Renal pelvis (tissue), 4 donors: Measurements from ENCODE around the gene ARHGEF4. TPM values are rescaled to one million over a fixed set of nuclear protein-coding genes. Genes with fewer than 3 reads are reported as not detected.
"Not testable (repeated sequence)": the region's sequence is repeated elsewhere in the genome, so short reads cannot be mapped to it uniquely, and the experiment has no call there.

Source experiments
- DNase-seq: peaks from one replicate; pipeline ENCODE4 v3.0.0-alpha.2; 2013
- polyA plus RNA-seq, 3 donors: library from polyadenylated mRNA; unstranded; fragments of 120-200 nt; gene quantifications; one replicate each; pipeline ENCODE4 v1.2.1, GENCODE V29; 2013; ENCODE audit not compliant: insufficient read length in 3 of 3

ARHGEF4 gene
- polyA plus RNA-seq, 3 donors = 6.5 to 8.4 (median 8.0) TPM

DNA sequence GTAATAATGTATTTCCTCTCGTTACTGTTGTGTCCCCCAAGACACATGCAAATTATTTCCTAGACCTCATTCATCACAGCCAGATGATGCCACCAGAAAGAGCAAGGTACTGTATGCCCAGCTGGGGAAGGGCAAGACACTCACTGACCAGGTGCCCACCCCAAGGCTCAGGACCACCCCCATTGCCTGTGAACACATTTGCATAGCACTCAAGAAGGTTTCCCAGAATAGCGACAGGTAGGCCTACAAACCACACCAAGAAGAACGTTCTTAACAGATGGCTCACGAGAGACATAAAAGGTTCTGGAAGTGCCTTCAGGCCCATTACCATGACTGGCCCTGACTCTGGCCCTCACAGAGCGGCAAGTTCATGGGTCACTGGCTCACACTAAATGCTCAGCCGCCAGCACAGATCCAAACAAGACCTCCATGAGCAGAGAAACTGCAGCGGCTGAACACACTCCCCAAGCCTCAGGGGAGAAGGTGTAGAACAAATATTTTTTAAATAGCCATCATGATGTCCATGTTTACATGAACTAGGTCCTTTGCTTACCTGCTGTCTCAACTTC lies 212.5 kb downstream of the ARHGEF4 start:
- DNase-seq = no peak

DNA sequence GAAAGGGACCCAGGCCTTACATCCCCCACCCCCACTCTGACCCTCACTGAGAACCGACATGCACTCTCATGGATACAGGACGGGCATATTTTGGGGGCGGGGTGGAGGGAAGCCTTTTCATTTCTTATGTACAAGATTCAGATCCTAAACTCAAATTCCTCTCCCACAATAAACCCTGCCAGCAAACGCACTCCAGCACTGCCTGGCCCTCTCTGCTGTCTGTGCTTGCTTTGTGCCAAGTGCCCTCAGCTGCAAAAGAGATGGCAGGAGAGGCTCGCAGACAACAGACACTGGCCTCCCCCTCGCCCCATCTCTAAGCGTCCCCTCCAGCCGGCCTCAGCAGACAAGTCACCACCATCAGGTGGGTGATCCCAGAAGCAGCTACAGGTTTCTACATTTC lies 214.2 kb downstream of the ARHGEF4 start:
- DNase-seq = no peak

DNA sequence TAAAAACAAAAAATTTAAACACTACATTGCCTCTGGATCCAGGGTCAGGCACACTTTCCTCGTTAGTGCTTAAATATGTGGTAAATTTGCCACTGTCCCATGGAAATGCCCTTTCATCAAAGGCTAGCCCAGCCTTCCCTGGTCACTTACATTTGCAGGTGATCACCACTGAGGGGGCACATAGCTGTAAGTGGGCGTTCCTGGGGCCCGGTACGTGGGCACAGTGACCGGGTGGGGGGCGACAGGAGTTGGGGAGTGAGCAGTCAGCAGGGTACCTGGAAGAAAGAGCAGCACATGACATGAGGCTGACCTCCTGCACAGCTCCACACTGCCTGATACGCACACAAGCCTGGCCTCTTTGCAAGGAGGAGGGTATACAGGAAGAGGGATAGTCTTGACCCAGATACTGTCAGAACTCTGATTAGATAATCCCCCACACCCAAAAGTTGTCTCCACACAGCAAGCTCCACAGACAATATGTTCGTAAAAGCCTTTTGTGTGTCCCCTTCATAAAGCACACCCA lies 216.1 kb downstream of the ARHGEF4 start:
- DNase-seq = no peak

DNA sequence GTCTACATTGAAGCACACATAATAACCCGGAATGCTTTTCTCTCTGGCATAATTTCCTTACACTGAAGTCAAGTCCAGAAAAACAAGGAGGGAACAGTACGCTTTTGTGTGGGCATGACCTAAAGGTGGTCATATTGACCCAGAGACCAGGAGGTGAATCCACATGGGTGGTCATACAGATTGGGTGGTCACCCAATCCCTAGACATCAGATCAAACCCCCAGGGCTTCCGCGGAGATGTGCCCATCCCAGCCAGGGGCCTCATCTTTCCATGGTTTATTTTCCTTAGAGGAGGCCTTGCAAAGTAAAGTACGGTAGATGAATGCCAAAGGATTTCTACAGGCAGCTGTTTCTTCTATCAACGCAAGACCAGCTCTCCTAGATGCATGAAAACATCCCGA lies 217.8 kb downstream of the ARHGEF4 start:
- DNase-seq = no peak

DNA sequence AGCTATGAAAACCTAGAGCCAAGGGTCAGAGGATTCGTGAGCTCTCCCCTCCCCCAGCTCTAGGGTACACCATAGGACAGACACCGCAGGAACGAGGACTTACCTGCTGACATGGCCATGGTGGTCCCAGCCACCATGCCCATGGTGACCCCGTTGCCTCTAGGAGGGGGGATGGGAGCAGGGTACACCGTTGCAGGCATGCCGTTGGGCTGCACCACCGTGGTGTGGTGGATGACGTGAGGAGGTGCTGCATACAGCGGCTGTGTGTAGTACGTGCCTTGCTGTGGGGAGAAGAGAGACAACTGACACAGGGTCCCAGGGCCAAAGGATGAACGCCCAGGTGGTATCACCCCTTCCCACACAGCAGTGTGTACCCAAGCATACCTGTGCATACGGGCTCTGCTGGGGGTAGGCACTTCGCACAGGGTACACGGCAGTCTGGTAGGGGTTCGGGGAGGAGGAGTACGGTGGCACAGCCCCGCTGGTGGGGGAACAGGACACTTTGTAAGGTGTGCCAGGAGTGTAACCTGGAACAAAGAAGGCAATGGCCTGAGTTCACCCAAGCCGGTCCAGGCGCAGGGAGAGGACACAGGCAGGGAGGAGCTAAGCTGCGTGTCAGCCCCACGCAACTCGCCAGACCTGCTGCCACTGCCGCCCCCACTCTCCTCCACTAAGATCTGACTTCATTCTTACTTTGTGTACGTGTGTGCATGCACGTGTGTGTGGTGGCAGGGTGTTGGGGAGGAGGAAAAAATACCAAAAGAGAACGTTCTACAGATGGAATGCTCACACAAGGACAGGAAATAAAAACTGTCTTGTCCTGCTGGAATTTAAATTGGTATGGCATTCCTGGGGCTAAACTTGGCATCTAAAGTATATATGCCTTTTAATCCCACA lies 218.7 kb downstream of the ARHGEF4 start:
- DNase-seq = no peak

DNA sequence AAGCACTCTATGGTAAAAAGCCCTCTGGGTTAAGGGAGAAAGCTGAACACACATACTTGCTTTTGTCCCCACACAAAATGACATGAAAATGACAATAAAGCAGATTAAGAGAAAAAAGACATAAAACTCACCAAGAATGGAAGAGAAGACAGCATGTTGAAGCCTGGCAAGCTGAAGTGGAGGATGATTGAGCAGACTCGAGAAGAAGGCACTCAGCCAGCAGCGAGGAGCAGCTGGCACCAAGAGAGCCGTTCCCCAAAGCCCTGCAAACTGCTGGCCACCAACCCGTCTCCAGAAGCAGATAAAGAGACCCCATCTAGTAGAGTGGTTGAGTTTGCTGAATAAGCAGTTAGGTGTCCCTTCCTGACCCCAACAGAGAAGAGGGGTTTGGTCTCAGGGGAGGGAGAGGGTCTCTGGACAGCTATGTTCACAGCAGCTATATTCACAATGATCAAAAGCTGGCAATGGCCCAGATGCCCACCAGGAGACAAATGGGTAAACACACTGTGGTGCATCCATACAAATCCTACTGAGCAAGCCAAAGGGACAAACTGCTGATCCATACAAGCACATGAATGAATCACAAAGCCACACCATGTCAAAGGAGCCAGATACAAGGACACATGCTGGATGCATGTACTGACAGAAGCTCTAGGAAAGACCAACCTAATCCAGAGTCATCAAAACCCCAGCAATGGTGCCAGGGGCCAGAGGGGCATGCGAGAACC lies 219.7 kb downstream of the ARHGEF4 start:
- no peak for DNase-seq

DNA sequence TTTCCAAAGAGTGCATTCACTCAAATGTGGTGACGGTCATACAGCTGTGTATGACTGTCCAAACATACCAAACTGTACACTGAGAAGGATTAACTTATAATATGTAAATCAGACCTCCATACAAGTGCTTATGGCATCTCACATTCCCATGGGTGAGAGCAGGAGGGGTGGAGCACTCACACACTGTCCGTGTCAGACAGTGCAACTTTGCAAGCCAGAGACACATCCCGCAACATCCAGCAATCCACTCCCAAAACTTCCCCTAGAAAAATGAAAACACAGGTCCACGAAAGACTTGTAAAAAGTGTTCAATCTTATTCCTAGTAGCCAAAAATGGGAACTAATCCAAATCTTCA lies 220.2 kb downstream of the ARHGEF4 start:
- DNase-seq = no peak

DNA sequence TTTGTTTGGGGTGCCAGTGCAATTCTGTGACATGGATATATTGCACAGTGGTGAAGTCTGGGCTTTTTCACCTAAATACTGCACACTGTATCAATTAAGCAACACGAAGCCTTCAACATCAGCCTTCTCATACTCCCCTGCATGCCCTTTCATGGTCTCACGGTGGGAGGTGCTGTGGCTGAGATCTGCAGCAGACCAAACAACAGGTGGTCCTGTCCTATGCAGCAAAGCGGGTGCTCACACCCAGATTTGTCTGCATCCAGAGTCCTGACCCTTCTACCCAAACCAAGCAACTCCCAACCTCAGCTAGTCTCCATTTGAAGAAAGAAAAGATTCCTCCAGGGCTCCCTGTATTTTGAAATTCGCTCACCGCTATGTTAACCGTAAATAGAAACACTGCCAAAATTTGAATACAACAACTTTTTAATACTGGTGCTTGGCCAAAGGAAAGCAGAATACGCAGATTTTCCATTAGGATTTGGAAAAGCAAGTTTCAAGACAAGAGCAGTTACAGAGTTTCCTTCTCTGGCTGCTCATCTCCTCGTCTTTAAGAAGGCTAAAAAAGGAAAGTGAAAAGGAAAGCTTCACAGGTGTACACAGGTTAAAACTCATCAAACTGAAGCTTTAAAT lies 221.6 kb downstream of the ARHGEF4 start:
- no peak for DNase-seq

DNA sequence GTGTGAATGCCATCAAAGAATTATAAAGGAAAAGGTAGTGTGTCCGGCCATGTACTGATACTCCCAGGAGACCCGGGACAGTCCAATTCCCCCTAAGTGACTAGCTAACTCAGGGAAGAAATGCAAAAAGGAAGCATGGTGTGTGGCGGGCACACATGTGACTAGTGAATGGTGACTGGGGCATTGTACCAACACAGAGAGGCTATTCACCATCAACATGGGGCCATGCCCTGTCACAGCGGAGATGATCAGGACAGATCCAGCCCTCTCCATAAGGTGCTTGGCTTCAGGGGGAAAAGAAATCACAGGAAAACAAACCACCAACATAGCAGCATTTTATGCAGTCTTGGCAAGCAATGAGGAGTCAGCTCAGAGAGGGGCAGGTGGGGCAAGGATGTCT lies 222.2 kb downstream of the ARHGEF4 start:
- no peak for DNase-seq

DNA sequence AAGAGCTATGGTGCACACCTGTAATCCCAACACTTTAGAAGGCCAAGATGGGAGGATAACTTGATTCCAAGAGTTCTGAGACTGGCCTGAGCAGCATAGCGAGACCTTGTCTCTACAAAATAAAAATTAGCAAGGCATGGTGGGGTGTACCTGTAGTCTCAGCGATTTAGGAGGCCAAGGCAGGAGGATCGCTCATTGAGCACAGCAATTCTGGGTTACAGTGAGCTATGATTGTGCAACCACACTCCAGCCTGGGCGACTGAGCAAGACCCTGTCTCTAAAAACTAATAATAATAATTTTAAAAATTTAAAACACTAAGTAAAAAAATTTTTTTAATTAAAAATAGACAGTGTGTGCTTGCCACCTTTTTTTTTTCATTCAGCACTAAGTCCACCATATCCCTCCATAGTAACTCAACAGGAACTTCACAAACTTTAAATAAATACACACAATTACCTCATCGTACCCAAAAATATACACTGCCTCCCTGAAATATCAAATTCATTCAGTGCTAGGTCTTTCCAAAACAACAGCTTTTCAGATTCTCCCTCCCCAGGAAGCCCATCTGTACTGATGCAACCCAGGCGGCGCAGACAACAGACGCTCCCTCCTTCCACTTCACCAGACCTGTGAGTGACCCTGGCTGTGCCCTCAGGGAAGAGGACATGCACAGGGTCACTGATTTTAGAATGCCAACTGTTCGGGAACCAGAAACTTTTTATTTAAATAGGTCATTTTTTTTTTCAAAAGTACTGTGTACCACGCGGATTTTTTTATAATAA lies 227.0 kb downstream of the ARHGEF4 start:
- DNase-seq = no peak

DNA sequence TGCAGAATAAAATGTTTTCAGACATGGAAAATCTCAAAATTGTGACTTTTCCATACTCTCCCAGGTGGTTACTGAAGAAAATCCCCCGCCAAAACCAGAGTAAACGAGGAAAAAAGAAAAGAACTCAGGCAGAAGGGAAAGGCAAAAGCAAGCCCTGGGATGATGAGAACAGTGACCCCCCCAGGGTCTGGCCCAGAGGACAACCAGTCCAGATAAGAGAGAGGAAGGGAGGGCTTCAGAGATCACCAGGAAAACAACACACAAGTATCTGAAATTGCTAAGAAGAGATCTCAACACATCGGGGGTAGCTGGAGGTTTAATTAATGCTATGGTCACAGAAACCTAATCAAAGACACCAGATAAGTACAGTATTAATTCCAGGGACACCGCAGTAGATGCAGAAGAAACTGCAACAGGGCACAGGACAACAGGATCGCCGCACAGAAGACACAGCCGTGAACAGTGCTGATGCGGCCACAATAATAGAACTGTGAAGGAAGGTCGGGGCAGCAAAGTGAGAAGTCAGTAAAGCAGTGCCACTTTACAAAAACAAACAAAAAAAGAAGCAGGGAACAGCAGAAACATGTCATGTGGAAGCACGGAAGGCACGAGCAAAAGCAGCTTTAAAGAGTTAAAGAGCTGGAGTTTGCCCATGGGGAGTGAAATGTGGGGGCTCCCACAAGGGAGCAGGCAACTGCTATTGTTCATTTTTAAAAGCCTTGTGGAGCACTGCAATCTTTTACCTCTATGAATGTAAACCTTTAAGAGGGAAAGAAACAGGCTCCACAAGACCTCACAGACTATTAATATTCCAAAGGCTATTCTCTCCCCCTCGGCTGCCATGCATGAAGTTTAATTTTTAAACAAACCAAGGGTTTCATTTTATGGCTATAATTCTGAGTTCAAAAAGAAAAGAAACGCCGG lies 228.1 kb downstream of the ARHGEF4 start:
- no peak for DNase-seq

DNA sequence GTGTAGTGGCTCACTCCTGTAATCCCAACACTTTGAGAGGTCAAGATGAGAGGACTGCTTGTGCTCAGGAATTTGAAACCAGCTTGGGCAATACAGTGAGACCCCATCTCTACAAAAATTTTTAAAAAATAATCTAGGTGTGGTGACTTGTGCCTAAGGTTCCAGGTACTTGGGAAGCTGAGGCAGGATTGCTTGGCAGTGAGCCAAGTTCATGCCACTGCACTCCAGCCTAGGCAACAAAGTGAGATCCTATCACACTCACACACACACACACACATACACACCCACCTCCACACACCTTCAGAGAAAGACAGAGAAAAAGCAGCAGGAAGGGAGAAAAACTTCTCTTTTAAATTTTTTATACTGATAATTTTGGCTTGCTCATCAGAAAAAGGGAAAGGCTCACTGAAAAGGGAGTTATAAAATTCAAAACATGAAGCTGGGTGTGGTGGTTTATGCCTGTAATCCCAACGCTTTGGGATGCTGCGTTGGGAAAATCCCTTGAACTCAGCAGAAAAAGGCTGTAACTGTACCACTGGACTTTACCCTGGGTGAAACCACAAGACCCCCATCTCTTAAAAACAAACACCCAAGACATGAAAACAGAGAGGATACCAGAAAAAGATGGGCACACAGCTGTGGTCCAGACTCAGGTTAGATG lies 230.9 kb downstream of the ARHGEF4 start:
- no peak for DNase-seq

DNA sequence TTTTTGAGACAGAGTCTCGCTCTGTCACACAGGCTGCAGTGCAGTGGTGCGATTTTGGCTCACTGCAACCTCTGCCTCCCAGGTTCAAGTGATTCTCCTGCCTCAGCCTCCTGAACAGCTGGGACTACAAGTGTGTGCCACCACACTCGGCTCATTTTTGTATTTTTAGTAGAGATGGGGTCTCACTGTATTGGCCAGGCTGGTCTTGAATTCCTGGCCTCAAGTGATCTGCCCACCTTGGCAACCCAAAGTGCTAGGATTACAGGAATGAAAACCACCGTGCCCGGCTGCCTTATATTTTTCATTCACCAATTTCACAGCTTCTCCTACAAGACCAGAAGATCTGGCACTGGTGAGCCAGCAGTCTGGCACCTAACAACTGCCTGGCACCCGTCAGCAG lies 231.5 kb downstream of the ARHGEF4 start:
- not testable (repeated sequence) for DNase-seq

DNA sequence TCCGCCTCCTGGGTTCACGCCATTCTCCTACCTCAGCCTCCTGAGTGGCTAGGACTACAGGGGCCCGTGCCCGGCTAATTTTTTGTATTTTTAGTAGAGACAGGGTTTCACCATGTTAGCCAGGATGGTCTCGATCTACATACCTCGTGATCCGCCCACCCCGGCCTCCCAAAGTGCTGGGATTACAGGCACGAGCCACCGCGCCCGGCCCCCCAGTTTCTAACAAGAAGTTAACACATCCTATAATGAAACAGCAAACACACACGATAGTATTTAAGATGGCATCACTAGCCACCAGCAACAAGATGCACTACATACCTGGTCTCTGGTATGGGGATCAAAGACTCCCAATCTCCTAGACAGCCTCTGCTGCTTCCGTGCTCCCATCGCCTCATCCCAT lies 238.9 kb downstream of the ARHGEF4 start:
- DNase-seq = not testable (repeated sequence)

DNA sequence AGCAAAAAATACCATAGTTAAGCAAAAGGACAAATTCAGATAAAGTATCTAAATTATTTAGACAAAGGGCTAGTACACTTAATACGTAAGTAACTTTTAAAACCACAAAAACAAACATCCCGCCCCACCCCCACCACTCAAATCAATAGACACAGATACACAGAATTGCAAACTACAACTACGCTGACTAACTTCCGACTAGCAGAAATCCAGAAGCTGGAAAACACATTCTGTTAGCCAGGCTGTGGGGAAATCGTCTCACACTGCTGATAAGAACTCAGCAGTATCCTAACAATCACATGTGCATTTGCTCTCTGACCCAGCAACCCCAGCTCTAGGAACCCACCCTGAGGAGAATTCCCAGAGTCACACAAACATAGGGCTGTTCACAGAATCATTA lies 240.0 kb downstream of the ARHGEF4 start:
- no peak for DNase-seq

DNA sequence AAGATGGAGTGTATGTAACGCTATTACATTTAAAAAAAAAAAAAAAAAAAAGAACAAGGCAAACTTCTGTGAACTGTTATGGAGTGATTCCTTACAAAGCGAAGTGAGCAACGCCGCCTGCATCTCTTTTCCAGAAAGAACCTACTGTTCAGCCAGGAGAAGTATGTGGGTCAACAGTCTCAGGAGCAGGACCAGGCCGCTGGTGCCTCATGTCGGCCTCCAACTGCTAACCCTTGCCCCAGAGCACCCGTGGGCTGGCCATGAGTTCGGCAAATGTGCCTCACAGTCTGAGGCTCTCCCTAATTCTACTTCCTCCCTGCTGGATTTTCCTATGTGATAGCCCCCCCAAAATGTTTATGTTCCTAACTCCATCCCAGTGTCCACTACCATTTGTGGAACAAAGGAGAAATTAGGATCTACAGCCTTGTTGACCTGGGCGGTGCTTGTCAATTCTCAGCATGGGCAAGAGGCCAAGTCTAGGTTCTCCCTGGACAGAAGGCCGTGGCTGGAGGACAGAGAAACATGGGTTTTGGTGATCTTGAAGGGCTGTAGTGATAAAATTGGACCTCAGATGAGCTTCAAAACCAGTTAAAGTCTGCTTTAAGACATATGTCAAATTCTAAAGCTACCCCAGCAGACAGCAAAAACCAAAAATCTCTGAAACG lies 240.6 kb downstream of the ARHGEF4 start:
- no peak for DNase-seq

DNA sequence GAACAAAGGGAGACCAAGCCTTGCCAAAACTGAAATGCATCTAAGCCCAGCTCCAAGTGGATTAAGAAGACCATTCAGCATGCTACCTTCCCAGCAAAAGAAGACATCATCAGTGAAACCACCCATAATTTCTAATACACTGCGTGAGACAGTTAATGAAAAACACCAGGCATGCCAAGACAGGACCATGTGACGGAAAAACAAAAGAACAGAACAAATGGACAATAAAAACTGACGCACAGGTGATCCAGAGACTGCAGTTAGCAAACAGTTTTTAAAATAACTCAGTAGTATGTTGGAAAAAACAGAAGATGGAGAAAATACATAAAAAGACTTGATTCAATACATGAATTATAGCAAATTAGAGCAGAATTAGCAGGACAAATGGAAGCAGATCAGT lies 241.3 kb downstream of the ARHGEF4 start:
- DNase-seq = no peak

DNA sequence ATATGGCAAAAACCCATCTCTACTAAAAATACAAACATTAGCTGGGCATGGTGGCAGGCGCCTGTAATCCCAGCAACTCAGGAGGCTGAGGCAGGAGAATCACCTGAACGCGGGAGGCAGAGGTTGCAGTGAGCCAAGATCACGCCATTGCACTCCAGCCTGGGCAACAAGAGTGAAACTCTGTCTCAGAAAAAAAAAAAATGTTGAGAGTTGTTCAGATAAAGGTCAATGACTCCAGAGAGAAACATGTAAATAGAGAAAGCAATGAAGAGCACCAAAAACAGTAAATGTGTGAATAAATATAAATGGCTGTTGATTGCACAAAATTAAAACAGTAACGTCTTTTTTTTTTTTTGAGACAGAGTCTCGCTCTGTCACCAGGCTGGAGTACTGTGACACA lies 243.2 kb downstream of the ARHGEF4 start:
- not testable (repeated sequence) for DNase-seq

DNA sequence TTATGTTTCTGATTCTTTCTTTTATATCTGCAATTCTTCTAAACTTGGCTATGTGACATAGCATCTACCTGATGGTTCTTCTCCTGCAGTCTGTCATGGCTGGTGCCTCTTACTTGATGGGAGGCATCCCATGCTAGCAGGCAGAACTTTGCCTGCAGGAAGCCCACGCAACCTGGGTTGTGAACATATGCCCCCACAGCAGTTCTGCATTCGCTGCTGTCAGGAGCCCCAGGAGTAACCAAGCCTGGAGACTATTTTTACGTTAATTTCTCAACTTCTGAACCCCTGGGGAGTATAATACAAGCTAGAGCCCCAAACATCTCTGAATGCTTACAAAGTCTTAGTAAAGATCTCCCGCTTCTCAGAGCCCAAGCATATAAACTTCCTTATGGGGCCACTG lies 244.5 kb downstream of the ARHGEF4 start:
- DNase-seq = no peak
